GM23248 (cell line): ENCODE data around the gene APOOL.

Experiments used
- EZH2 ChIP-seq: fragments of 200-600 bp; sonication (generic); IDR thresholded peaks from 2 replicates; pipeline ENCODE4 v1.6.1; 2018; ENCODE audit warnings: antibody characterized with exemption, mild to moderate bottlenecking; ENCODE audit not compliant: insufficient read depth, poor library complexity, severe bottlenecking
- EZH2phosphoT487 ChIP-seq: fragments of 200-600 bp; sonication (generic); IDR thresholded peaks from 2 replicates; pipeline ENCODE4 v1.6.1; 2018; ENCODE audit warnings: antibody characterized with exemption, moderate library complexity, mild to moderate bottlenecking, low read depth; ENCODE audit not compliant: insufficient read depth

DNA sequence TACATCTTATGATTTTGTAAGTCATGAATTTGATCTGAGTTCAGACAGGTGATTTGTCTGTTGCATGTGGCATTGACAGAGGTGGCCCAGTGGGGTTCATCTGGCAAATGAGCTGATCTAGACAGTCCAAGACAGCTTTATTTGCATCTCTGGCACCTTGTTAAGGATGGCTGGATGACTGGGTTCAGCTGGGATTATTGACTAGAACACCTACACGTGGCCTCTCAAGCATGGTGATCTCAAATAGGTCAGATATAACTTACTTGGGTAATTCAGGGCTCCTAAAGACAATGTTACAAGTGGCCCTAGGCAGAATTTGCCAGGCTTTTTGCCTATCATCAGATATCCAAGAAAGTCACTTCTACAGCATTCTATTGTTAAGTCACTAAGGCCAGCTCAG, 48.0 kb downstream of the APOOL start:
- no peak for TF ChIP-seq EZH2
- no peak for TF ChIP-seq EZH2phosphoT487
